ENCODE data around the gene SLC7A6. TPM values are rescaled to one million over a fixed set of nuclear protein-coding genes. Genes with fewer than 3 reads are reported as not detected.
A peak's percentile ranks its signal among the peaks of the same experiment; 100 is the strongest.

Gene SLC7A6
- total RNA-seq, 1 donor from 2014 or later: 44.2 TPM

DNA sequence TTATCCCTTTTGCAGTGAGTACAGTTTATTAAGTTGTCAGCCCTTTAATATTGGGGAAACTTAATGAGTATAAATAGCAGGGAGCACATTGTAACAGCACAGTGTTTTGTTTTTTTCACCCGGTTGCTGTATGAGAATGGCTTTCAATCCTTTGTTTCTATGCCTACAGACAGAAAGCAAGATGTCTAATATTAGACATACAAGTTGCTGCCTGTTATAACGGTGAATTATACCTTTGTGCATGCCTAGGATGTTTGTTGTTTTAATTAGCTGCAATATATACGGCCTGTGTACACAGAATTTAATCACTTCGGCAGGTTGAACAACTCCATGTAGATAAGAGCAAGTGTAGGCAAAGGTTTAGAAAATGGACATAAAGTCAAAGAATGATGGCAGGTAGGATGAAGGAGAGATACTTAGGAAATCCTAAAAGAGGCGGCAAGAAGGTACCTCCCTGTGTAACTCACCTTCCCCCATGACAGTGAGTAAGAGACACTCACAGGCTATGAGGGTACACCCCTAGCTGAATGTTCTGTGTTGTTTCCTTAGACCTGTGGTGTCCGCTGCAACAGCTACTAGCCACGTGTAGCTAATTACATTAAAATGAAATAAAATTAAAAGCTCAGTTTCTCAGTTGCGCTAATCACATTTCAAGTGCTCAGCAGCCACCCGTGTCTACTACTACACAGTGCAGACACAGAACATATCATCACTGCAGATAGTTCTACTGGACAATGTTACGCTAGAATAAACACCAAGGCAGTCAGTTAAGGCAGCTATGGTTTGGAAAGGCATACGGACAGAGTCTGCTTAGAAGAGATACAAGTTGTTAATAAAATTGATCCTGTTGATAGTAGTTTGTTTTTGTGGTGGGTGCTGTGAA is 35.5 kb downstream of the SLC7A6 start:
- Histone ChIP-seq H3K9me3 (replicated peaks) (no peaks in the 10 kb centered on the region), H3K4me1 (peaks cover 63% of the 10 kb centered on the region), H3K4me3 (no peak overlapping the region), H3K27ac (replicated peaks) (peak overlapping the region; percentile 73), H3K27me3 (ENCODE audit: low read depth) (no peaks in the 10 kb centered on the region), H3K36me3 (peaks cover 96% of the 10 kb centered on the region)
- TF ChIP-seq, protein P1, sequence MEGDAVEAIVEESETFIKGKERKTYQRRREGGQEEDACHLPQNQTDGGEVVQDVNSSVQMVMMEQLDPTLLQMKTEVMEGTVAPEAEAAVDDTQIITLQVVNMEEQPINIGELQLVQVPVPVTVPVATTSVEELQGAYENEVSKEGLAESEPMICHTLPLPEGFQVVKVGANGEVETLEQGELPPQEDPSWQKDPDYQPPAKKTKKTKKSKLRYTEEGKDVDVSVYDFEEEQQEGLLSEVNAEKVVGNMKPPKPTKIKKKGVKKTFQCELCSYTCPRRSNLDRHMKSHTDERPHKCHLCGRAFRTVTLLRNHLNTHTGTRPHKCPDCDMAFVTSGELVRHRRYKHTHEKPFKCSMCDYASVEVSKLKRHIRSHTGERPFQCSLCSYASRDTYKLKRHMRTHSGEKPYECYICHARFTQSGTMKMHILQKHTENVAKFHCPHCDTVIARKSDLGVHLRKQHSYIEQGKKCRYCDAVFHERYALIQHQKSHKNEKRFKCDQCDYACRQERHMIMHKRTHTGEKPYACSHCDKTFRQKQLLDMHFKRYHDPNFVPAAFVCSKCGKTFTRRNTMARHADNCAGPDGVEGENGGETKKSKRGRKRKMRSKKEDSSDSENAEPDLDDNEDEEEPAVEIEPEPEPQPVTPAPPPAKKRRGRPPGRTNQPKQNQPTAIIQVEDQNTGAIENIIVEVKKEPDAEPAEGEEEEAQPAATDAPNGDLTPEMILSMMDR (IDR thresholded peaks at IDR 0.05; ENCODE audit: borderline replicate concordance): no peak
- DNase-seq: no peak
- intact Hi-C loops (cut with micrococcal nuclease): no loop called here

DNA sequence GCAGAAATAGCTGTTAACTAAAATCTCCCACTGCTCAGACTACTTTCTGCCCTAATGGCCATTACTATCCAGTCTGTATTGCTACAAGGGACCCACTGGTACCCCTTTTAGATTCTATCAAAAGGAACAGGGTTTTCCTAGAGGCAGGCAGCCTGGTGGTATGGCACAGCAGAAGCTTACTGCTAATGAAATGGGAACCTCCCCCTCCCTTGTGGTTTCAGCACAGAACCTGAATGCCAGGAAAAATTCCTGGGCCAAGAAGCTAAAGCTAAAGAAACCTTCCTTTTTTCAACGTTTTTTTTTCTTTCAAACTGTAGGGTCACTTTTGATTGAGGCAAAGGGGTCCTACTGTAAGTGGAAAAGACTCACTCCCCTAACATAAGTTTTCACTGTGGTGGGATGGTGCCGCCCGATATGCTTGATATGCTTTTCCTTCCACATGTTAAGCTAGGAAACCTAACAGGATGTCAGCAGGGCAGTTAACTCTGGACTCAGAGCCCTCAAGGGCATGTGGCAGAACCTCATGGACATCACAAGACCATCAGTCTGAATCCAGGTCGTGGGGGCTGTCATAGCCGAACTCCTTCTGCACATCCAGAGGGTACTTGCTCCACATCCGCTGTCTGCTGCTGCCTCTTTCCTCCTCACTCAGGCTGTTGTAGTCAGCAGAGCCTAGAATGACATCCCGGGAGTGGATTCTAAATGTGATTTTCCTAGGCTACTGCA is 36.6 kb downstream of the SLC7A6 start:
- intact Hi-C loops (cut with micrococcal nuclease): no loop called here
- Histone ChIP-seq H3K27me3 (ENCODE audit: low read depth) (no peaks in the 10 kb centered on the region), H3K9me3 (replicated peaks) (no peaks in the 10 kb centered on the region), H3K36me3 (peaks cover 94% of the 10 kb centered on the region), H3K4me3 (no peak overlapping the region), H3K27ac (replicated peaks) (peak overlapping the region; percentile 73), H3K4me1 (peaks cover 52% of the 10 kb centered on the region)
- no peak for DNase-seq
- TF ChIP-seq, protein P1 (IDR thresholded peaks at IDR 0.05; ENCODE audit: borderline replicate concordance): no peak

DNA sequence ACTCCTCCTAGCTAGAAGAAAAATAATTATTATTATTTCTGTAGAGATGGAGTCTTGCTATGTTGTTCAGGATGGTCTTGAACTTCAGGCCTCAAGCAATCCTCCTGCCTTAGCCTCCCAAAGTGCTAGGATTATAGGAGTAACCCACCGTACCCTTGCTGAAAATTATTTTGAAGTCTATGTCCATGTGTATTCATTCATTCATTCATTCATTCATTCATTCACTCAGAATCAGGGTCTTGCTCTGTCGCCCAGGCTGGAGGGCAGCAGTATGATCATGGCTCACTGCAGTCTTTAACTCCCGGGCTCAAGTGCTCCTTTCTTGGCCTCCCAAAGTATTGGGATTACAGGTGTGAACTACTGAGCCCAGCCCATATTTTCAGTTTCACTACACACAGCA is 42.3 kb downstream of the SLC7A6 start:
- Histone ChIP-seq H3K36me3 (peaks cover 77% of the 10 kb centered on the region), H3K4me1 (peaks cover 34% of the 10 kb centered on the region), H3K27me3 (ENCODE audit: low read depth) (no peaks in the 10 kb centered on the region), H3K27ac (replicated peaks) (no peak overlapping the region), H3K9me3 (replicated peaks) (no peaks in the 10 kb centered on the region), H3K4me3 (no peak overlapping the region)
- intact Hi-C loops (cut with micrococcal nuclease): no loop called here
- TF ChIP-seq, protein P1 (IDR thresholded peaks at IDR 0.05; ENCODE audit: borderline replicate concordance): no peak
- no peak for DNase-seq

DNA sequence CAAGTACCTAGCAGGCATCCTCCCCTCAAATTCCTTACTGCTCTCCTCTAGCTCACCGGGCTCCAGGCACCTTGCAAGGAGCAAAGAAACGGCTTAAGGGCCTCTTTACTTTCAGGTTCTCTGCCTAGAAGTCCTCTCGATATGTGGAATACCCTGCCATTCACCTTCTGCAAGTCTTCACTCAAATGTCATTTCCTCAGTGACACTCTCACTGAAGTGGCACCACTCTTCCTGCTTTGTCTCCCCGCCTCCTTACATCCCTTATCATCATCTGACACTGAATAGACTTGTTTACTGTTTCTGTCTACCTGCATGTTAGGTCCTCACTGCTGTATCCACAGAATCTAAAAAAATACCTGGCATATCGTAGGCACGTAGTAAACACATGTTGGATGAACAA is 45.5 kb downstream of the SLC7A6 start:
- intact Hi-C loops (cut with micrococcal nuclease): no loop called here
- no peaks in the 10 kb centered on the region for H3K27me3 ChIP-seq (ENCODE audit: low read depth)
- peak overlapping the region; percentile 82 for H3K4me3 ChIP-seq
- peaks cover 52% of the 10 kb centered on the region for H3K4me1 ChIP-seq
- H3K36me3 ChIP-seq: peaks cover 57% of the 10 kb centered on the region
- H3K9me3 ChIP-seq (replicated peaks): no peaks in the 10 kb centered on the region
- DNase-seq: no peak
- H3K27ac ChIP-seq (replicated peaks): peak overlapping the region; percentile 93
- TF ChIP-seq, protein P1 (IDR thresholded peaks at IDR 0.05; ENCODE audit: borderline replicate concordance): no peak

DNA sequence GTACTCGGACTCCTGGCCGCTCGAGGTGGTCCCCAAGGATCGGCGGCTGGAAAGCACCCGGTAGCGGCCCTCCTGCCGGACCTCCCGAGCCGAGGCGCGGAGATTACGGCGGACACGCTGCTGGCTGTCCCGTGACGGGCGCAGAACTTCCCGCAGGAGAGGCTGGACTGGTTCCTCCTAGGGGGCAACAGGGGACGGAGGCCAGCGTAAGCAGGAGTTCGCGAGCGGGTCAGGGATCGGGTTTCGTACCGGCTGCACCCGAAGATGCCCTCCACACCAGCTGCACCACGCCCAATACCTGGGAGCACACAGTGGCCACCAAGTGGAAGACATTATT is 46.1 kb downstream of the SLC7A6 start:
- intact Hi-C loops (cut with micrococcal nuclease): no loop called here
- Histone ChIP-seq H3K4me1 (peaks cover 52% of the 10 kb centered on the region), H3K36me3 (peaks cover 53% of the 10 kb centered on the region), H3K27me3 (ENCODE audit: low read depth) (no peaks in the 10 kb centered on the region), H3K9me3 (replicated peaks) (no peaks in the 10 kb centered on the region), H3K27ac (replicated peaks) (peak overlapping the region; percentile 93), H3K4me3 (peak overlapping the region; percentile 82)
- TF ChIP-seq, protein P1 (IDR thresholded peaks at IDR 0.05; ENCODE audit: borderline replicate concordance): no peak
- DNase-seq: peak; percentile 21
